Measurements from ENCODE around the gene JAZF1.

DNA sequence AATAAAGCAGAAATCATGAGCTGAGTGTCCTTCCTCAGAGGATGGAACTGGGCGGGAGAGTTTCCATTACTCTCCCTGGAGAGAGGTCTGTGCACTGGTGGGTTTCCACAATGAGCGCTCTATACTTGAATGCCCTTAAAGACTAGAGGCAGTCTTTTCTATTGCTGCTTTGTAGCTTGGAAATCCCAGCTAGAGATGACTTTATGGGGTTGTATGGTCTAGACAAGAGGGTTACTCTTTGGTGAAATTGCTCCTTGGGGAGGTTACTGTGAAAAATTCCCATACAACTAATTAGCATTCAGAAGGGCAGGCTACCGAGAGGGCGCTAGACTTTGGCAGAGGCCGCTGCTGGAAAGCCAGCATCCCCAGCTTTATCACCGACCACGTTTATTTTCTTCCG lies 303.8 kb downstream of the JAZF1 start:
- TF ChIP-seq, protein P1, sequence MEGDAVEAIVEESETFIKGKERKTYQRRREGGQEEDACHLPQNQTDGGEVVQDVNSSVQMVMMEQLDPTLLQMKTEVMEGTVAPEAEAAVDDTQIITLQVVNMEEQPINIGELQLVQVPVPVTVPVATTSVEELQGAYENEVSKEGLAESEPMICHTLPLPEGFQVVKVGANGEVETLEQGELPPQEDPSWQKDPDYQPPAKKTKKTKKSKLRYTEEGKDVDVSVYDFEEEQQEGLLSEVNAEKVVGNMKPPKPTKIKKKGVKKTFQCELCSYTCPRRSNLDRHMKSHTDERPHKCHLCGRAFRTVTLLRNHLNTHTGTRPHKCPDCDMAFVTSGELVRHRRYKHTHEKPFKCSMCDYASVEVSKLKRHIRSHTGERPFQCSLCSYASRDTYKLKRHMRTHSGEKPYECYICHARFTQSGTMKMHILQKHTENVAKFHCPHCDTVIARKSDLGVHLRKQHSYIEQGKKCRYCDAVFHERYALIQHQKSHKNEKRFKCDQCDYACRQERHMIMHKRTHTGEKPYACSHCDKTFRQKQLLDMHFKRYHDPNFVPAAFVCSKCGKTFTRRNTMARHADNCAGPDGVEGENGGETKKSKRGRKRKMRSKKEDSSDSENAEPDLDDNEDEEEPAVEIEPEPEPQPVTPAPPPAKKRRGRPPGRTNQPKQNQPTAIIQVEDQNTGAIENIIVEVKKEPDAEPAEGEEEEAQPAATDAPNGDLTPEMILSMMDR (IDR thresholded peaks at IDR 0.05; ENCODE audit: low read length): no peak
- no peak for TF ChIP-seq EZH2 (IDR thresholded peaks at IDR 0.05; ENCODE audit: borderline replicate concordance, low read length)

All from OCI-LY1 (cell line).